Common myeloid progenitor, CD34-positive (primary cell): ENCODE measurements around the gene ETNK2.
"Not testable (repeated sequence)": the region's sequence is repeated elsewhere in the genome, so short reads cannot be mapped to it uniquely, and the experiment has no call there.

Experiments
- CTCF ChIA-PET: fragments of 350-600 bp; sonication (Branson Sonifier 250); formaldehyde crosslinking; loops from one replicate; lab custom pipeline; 2021; ENCODE audit warnings: antibody characterized with exemption; lab: Charles Lee
- POLR2A ChIA-PET: fragments of 350-600 bp; sonication (Branson Sonifier 250); formaldehyde crosslinking; loops from one replicate; lab custom pipeline; 2021; ENCODE audit warnings: antibody characterized with exemption; lab: Charles Lee
- DNase-seq, 3 donors: peaks; one replicate each; pipeline versions ENCODE4 v3.0.0 to v3.0.0-alpha.2; 2013
- H3K27ac ChIP-seq, 2 experiments: 1 replicate in 1 of 2; 2 replicates in 1 of 2; pipeline ENCODE4 v1.7.0; 2013; ENCODE audit warnings: inconsistent platforms in 2 of 2, low read length in 2 of 2, mild to moderate bottlenecking in 2 of 2, low read depth in 1 of 2, moderate library complexity in 1 of 2; ENCODE audit not compliant: severe bottlenecking in 2 of 2, insufficient read depth in 1 of 2, poor library complexity in 1 of 2
- H3K27me3 ChIP-seq, 5 experiments: replicated peaks in 2 of 5; 1 replicate in 3 of 5; 2 replicates in 2 of 5; pipeline versions ENCODE4 v1.6.1 to v1.7.0; 2013; ENCODE audit warnings: low read length in 4 of 5, mild to moderate bottlenecking in 2 of 5, moderate library complexity in 2 of 5, inconsistent platforms in 1 of 5; ENCODE audit not compliant: insufficient read depth in 5 of 5, control insufficient read depth in 4 of 5
- H3K36me3 ChIP-seq, 4 experiments: 1 replicate in 2 of 4; 2 replicates in 2 of 4; pipeline versions ENCODE4 v1.6.1 to v1.7.0; 2013; ENCODE audit warnings: low read length in 3 of 4, control low read depth in 1 of 4, mild to moderate bottlenecking in 1 of 4; ENCODE audit not compliant: control insufficient read depth in 4 of 4, insufficient read depth in 4 of 4
- H3K4me1 ChIP-seq, 4 experiments: 1 replicate in 3 of 4; 2 replicates in 1 of 4; pipeline versions ENCODE4 v1.6.1 to v1.7.1; 2013; ENCODE audit warnings: low read length in 3 of 4, mild to moderate bottlenecking in 3 of 4, control low read depth in 1 of 4, inconsistent platforms in 1 of 4, moderate library complexity in 1 of 4; ENCODE audit not compliant: control insufficient read depth in 4 of 4, insufficient read depth in 4 of 4; ENCODE audit errors: control extremely low read depth in 1 of 4
- H3K4me3 ChIP-seq, 7 experiments: 1 replicate in 4 of 7; 2 replicates in 3 of 7; pipeline versions ENCODE4 v1.5.1 to v1.7.0; 2013; ENCODE audit warnings: mild to moderate bottlenecking in 7 of 7, low read length in 6 of 7, moderate library complexity in 6 of 7, inconsistent platforms in 2 of 7, low read depth in 2 of 7, control low read depth in 1 of 7; ENCODE audit not compliant: insufficient read depth in 4 of 7, control insufficient read depth in 1 of 7; ENCODE audit errors: extremely low read depth in 1 of 7
- H3K9me3 ChIP-seq, 5 experiments: 1 replicate in 4 of 5; 2 replicates in 1 of 5; pipeline versions ENCODE4 v1.6.1 to v1.7.1; 2013; ENCODE audit warnings: low read length in 4 of 5, mild to moderate bottlenecking in 2 of 5, inconsistent platforms in 1 of 5, low read depth in 1 of 5, moderate library complexity in 1 of 5; ENCODE audit not compliant: control insufficient read depth in 4 of 5, insufficient read depth in 2 of 5; ENCODE audit errors: control extremely low read depth in 1 of 5
- WGBS: methylation state at CpG from one replicate; pipeline ENCODE4 v1.1.5; 2013; ENCODE audit not compliant: insufficient coverage; 5-methylcytosine and 5-hydroxymethylcytosine counted together

ETNK2 gene

DNA sequence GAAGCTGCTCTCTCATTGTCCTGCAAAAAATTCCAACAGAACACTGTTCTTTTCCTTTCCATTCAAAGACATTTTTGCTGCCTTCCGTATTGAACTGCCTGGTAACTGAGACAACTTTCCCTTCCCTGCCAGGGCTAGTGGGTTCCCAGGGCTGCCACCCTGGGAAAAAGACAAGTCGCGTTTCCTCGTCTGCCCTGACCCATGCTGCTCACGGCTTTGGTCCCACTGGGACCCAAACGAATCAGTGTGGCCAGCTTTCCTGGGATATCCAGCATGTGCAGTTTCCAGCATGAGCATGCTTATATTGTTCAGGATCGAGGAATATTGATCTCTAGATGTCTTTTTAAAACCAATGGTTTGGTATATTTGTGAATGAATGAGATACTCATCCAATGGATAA is 60.8 kb downstream of the ETNK2 start:
- peaks cover 0 to 3% (median 0%) of the 10 kb centered on the region in 4 experiments for H3K4me1 ChIP-seq
- POLR2A ChIA-PET: no interaction called here
- DNase-seq: no peak
- H3K4me3 ChIP-seq: no peak overlapping the region
- no peaks in the 10 kb centered on the region for H3K36me3 ChIP-seq
- no peak overlapping the region for H3K27ac ChIP-seq
- CTCF ChIA-PET: interaction anchor here (1.1 kb wide), 1 partner anchor 38 kb away, joined by 4 read pairs; no protein-coding TSS in a partner anchor
- WGBS: 100% methylated on average over 7 of the region's 7 CpGs
- H3K27me3 ChIP-seq: no peaks in the 10 kb centered on the region
- H3K9me3 ChIP-seq: no peaks in the 10 kb centered on the region

DNA sequence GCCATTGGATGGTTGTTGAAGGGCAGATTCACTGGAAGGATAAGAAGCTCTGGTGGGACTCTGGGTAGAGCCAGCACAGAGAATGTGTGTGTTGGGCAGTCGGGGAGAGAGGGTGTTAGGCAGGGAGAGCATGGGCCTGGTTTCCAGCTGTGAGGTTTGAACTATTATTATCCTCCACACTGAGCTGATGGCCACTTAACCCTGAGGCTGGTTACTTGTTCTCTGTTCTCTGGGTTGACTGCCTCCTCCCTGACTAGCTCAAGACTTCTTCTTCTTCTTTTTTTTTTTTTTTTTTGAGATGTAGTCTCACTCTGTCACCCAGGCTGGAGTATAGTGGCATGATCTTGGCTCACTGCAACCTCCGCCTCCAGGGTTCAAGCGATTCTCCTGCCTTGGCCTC is 61.7 kb downstream of the ETNK2 start:
- POLR2A ChIA-PET, H3K27me3 ChIP-seq, H3K4me3 ChIP-seq, H3K4me1 ChIP-seq, H3K27ac ChIP-seq, H3K9me3 ChIP-seq, DNase-seq, H3K36me3 ChIP-seq: not testable (repeated sequence)
- 100% methylated on average over 2 of the region's 3 CpGs for WGBS
- CTCF ChIA-PET: interaction anchor here (1.1 kb wide), 2 partner anchors 10 to 39 kb away, joined by 3 to 4 read pairs; no protein-coding TSS in a partner anchor

DNA sequence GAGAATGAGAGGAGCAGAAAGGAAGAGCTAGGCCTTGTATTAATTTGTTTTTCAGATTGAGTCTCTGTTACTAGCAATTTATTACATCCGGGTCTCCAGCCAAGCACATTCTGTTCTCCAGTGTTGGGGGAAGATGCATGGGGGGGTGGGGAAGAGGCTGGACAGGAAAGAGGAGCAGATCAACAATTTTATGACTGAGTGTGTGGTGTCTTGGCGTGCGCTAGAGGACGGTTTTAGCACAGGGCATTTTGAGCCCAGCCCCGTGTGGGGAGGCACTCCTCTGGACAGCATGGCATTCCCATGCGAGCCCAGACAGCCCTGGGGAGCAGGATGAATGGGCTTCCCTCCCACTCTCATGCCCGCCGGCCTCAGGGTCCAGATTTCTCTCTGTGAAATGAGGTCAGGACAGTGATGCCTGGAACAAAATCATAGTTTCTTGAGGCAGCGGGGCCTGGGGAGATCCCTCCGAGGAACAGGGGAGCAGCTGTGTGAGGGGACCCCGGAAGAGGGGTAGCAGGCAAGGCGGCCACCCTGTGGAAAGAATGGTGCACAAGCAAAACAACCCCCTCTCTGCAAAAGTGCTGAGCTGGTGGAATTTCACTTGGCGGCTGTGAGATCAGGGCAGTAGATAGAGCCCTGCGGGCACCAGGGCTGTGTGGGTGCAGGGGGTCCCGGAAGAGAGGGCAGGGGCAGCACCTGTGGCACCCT is 62.6 kb downstream of the ETNK2 start:
- no peak overlapping the region for H3K27ac ChIP-seq
- H3K36me3 ChIP-seq: no peaks in the 10 kb centered on the region
- ChIA-PET POLR2A (no interaction called here), CTCF (interaction anchor here (1.1 kb wide), 1 partner anchor 11 kb away, joined by 3 read pairs; no protein-coding TSS in a partner anchor)
- 96% methylated on average over 12 of the region's 15 CpGs for WGBS
- no peaks in the 10 kb centered on the region for H3K27me3 ChIP-seq
- peaks cover 0 to 3% (median 0%) of the 10 kb centered on the region in 4 experiments for H3K4me1 ChIP-seq
- H3K4me3 ChIP-seq: no peak overlapping the region
- DNase-seq: no peak
- H3K9me3 ChIP-seq: no peaks in the 10 kb centered on the region

DNA sequence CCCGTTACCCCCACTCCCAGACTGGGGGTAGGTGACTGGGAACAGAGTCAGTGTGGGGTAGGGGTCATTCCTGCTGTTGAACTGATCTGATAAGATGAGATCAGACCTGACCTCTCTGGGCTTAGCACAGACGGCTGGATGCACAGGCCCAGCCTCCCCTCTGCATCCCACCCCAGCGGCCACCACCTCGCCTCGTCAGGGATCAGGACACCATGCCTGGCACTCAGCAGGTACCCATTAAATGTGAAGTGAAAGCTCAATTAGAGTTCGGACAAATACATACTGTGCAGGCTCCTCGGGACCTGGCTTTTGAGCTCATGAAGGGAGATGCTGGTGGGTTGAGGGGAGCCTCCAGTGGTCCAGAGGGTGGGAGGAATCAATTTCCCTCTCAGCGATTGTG is 63.2 kb downstream of the ETNK2 start:
- H3K4me3 ChIP-seq: no peak overlapping the region
- WGBS: 77% methylated on average over 7 of the region's 8 CpGs
- ChIA-PET POLR2A (no interaction called here), CTCF (no interaction called here)
- no peak for DNase-seq
- H3K36me3 ChIP-seq: no peaks in the 10 kb centered on the region
- no peaks in the 10 kb centered on the region for H3K9me3 ChIP-seq
- H3K27me3 ChIP-seq: no peaks in the 10 kb centered on the region
- no peak overlapping the region for H3K27ac ChIP-seq
- H3K4me1 ChIP-seq: peaks cover 0 to 3% (median 0%) of the 10 kb centered on the region in 4 experiments

DNA sequence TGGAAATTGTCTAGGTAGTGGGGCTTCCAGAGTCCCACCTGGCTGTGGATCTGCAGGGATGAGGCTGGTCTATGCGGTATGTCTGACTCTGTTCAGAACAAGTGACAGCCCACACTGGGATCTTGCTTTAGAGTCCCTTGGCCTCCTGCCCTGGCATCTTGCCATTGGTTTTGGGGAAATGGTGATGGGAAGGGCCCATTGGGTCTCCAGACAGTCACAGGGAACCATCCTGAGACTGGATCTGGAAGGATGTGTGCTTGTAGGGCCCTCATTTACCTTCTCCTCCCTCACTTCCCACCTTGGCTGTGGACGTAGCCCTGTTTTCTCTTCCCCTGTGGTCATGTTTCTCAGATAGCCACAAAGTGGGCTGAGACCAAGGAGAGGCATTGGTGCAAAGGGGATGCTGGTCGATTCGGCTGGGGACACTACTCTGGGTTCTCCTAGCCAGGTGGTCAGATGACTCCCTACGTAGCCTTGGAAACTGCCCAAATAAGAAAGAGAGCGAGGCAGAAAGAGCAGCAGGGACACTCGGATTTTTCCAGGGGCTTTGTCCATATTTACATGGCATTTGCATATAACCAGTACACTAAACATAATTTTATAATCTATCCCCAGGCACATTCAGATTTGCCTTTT is 63.8 kb downstream of the ETNK2 start:
- H3K27me3 ChIP-seq: no peaks in the 10 kb centered on the region
- CTCF ChIA-PET: no interaction called here
- no peak overlapping the region for H3K4me3 ChIP-seq
- no peaks in the 10 kb centered on the region for H3K36me3 ChIP-seq
- DNase-seq: no peak
- no peaks in the 10 kb centered on the region for H3K9me3 ChIP-seq
- POLR2A ChIA-PET: no interaction called here
- WGBS: 100% methylated on average over 7 of the region's 7 CpGs
- H3K4me1 ChIP-seq: no peaks in the 10 kb centered on the region
- no peak overlapping the region for H3K27ac ChIP-seq

DNA sequence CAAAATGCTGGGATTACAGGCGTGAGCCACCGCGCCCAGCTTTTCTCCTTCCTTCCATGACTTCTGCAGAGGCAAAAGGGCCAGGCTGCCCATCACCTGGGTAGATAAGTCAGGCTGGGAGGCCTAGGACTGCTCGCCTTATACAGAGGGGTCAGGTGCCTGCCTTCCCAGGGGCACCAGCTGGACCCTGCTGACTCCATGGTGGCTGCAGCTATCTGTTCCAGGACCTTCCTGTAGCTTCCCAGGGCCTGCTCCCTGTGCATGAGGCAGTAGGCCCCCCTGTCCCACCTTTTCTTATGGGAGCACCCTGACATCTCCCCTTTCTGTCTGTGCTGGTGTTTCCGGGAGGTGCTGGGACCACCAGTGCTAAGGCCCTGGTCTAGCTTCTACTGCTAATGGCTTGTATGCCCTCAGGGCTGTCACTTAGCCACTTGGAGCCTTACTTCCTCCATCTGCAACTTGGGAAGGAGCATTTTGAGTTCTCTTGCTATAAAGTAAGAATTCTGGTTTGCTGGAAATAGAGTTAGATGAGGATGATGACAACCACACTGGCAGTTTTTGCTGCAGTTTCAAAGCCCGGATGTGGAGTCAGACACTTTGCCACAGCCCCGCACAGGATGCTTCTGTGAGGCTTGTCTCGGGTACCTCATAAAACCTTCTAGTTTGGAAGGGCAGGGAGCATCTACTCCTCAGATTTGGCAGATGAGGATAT is 64.5 kb downstream of the ETNK2 start:
- no peaks in the 10 kb centered on the region for H3K27me3 ChIP-seq
- 93% methylated on average over 4 of the region's 8 CpGs for WGBS
- H3K36me3 ChIP-seq: no peaks in the 10 kb centered on the region
- CTCF ChIA-PET: interaction anchor here (0.7 kb wide), 1 partner anchor 20 kb away, joined by 3 read pairs; no protein-coding TSS in a partner anchor
- no peak overlapping the region for H3K27ac ChIP-seq
- POLR2A ChIA-PET: no interaction called here
- no peaks in the 10 kb centered on the region for H3K9me3 ChIP-seq
- no peaks in the 10 kb centered on the region for H3K4me1 ChIP-seq
- no peak overlapping the region for H3K4me3 ChIP-seq
- DNase-seq: no peak
